GM21447 (cell line): ENCODE measurements around the gene MID2.
"Not testable (repeated sequence)": the region's sequence is repeated elsewhere in the genome, so short reads cannot be mapped to it uniquely, and the experiment has no call there.

Experiments
- ATAC-seq: cut with Tn5 transposase; IDR thresholded peaks from one replicate; pipeline ENCODE4 v1.9.1; 2021; ENCODE audit not compliant: unreplicated experiment

Gene MID2, protein sequence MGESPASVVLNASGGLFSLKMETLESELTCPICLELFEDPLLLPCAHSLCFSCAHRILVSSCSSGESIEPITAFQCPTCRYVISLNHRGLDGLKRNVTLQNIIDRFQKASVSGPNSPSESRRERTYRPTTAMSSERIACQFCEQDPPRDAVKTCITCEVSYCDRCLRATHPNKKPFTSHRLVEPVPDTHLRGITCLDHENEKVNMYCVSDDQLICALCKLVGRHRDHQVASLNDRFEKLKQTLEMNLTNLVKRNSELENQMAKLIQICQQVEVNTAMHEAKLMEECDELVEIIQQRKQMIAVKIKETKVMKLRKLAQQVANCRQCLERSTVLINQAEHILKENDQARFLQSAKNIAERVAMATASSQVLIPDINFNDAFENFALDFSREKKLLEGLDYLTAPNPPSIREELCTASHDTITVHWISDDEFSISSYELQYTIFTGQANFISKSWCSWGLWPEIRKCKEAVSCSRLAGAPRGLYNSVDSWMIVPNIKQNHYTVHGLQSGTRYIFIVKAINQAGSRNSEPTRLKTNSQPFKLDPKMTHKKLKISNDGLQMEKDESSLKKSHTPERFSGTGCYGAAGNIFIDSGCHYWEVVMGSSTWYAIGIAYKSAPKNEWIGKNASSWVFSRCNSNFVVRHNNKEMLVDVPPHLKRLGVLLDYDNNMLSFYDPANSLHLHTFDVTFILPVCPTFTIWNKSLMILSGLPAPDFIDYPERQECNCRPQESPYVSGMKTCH

DNA sequence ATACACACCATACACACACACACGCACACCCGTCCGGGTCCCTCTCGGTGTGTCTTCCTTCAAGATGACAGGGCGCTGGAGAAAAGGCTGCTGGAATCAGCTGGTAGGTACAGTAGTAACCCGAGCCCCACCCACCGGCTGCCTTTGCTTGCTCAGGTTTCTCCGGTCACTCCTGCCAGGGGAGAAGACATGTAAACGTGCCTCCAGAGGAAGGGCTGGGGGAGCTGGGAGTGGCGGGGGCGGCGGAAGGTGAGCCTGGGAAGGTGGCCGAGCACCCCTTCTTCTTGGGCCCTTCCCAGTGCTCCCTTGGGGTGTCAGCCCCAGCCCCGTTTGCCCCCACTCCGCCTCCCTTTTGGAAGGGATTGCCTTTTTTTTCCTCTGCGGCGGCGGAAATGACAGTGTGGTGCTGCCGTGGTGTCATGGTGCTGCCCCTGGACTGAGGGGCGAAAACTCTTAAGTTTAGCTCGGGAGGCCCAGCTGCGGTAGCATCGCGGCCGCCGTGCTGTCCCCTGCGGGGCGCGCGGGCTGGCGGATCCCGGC lies at the start of gene MID2:
Gene MID2 (plus strand): TSS at position 169 of the 540 bp plus-strand sequence. CDS start 561 bp downstream, outside the sequence.
- peak; percentile 56 for ATAC-seq

DNA sequence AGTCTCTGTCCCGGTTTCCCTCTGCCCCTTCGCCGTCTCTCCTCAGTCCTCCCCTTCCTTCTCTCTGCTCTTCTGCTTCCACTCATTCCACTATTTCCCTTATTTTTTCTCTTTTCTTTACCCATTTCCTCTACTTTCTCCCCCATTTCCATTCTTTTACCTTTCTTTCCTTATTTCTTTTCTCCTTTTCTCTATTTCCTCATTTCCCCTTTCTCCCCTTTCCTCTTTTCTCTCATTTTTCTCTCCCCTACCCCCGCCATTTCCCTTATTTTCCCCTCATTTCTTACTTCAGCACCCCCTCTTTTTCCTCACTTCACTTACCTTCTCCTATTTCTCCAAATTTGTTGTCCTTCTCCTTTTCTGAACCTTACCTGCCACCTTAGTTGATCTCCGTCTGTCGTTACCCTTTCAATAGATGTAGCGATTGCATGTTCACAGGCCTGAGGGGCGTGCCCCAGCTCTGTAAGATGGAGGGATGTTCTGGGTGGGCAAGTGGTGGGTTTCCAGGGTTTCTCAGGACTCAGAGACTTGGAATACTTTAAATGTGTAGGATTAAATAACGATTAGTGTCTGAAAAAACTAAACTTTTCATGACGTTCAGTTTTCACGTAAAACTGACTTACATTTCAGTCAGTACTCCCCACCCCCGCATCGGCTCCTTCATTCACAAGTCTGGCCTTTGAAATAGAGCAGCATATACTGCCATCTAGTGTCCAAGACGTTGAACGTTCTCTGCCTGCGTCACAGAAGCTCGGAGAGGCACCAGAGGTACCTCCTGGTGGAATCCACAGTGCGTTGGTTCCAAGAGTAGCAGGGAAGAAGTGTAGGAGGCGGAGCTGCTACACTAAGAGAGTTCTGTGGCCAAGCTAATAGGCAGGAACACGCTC lies 48.8 kb upstream of the MID2 start:
- peak; percentile 66 for ATAC-seq

DNA sequence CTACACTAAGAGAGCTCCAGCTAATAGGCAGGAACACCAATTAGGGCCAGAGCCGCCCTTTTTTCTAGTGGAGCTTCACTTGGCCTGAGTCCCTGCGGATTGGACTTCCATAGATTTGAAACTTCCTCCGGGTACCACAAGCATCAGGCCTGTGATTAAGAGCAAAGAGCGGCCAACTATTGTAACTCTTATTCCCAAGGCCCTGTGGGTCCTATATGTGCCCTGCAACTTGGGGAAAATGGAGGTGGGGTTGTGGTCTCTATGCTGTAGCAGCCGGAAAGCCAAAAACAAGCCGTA lies 48.2 kb upstream of the MID2 start, which contains the start of gene NCBP2L:
Gene NCBP2L (plus strand): TSS at position 198 of the 297 bp plus-strand sequence. CDS start 16,488 bp downstream, outside the sequence.
- no peak for ATAC-seq

- ATAC-seq, result no peak
Observed at GRCh38 chrX:107780525-107780924, 45.1 kb upstream of the MID2 start.

GRCh38 chrX:107787827-107788226 lies 37.8 kb upstream of the MID2 start:
- no peak for ATAC-seq

- ATAC-seq, result no peak
Observed at GRCh38 chrX:107804427-107804826, 21.2 kb upstream of the MID2 start.

GRCh38 chrX:107805179-107805578 lies 20.5 kb upstream of the MID2 start:
- no peak for ATAC-seq

DNA sequence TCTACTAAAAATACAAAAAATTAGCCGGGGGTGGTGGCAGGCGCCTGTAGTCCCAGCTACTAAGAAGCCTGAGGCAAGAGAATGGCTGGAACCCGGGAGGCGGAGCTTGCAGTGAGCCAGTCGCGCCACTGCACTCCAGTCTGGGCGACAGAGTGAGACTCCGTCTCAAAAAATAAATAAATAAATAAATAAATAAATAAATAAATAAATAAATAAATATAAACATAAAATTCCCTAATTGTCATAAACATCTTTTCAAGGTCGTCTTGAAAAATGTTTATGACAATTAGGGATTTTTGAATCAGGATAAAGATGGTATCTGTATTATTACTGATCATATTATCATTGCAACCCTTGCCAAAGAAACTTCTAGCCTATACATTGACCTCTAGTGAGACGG lies 15.6 kb upstream of the MID2 start:
- ATAC-seq, result not testable (repeated sequence)

DNA sequence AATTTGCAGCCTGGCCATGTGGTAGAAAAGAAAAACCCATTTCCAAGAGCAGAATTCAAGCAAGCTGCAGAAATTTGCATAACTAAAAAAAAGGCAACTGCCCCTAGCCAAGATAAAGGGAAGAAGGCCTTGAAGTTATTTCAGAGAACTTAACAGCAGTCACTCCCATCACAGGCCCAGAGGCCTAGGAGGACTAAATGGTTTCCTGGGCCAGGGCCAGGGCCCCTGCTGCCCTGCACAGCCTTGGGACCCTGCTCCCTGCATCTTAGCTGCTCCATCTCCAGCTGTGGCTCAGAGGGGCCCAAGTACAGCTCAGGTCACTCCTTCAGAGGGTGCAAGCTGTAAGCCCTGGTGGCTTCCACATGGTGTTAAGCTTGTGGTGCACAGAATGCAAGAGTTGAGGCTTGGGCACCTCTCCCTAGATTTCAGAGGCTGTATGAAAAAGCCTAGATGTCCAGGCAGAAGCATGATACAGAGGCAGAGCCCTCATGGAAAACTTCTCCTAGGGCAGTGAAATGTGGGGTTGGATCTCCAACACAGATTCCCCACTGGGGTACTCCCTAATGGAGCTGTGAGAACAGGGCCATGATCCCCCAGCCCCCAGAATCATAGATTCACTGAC lies 6.7 kb upstream of the MID2 start:
- no peak for ATAC-seq

DNA sequence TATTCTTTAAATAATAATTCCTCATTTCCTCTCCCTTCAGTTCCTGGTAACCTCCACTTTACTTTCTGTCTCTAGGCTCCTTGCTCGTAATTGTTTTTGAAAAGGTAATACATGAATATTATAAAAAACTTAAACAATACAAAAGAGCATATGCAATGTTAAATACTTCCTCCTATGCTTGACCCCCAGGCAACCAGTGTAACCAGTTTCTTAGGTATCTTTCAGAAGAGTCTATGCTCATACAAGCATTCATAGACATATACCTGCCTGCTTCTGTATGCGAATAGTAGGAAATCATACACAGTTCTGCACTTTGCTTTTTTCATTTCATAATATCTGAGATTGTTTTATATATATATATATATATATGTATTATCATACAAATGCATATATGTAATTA lies 2.6 kb upstream of the MID2 start:
- ATAC-seq, result no peak

GRCh38 chrX:107823456-107823855 lies 2.2 kb upstream of the MID2 start:
- ATAC-seq, result no peak

DNA sequence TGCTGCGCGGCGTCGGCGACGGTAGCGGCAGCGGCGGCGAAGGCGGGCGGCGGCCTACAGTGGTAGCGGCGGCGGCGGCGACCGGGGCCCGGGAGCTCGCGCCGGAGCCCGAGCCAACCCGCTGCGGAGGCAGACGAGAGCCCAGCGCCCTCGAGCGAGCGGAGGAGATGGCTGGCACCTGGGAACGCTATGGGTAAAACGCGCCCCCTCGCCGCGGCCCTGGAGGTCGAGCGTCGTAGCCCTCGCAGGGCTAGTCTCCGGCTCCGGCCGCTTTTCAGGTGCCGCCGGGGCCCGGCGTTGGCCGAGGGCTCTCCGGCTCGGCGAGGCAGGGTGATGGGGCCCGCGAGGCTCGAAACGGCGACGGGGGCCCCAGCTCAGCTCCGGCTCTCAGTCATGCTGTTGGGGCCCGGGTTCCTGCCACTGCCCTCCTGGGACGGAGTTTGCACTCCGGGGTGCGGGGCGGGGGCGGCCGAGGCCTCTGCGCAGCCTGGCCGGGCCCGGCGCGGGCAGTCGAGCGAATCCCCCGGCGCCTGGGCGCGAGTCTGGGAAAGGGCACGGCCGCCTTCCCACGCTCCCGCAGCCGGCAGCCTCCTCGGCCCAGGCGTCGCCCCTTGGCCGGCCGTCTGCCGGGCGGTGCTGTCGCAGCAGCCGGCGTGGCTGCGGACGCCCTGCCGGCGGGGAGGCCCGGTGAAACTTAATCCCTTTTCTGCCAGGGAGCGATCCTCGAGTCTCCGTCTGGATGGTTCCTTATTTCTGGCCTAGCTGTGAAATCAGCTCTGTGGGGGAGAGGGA lies 768 bp downstream of the MID2 start:
- ATAC-seq, result peak; percentile 54

DNA sequence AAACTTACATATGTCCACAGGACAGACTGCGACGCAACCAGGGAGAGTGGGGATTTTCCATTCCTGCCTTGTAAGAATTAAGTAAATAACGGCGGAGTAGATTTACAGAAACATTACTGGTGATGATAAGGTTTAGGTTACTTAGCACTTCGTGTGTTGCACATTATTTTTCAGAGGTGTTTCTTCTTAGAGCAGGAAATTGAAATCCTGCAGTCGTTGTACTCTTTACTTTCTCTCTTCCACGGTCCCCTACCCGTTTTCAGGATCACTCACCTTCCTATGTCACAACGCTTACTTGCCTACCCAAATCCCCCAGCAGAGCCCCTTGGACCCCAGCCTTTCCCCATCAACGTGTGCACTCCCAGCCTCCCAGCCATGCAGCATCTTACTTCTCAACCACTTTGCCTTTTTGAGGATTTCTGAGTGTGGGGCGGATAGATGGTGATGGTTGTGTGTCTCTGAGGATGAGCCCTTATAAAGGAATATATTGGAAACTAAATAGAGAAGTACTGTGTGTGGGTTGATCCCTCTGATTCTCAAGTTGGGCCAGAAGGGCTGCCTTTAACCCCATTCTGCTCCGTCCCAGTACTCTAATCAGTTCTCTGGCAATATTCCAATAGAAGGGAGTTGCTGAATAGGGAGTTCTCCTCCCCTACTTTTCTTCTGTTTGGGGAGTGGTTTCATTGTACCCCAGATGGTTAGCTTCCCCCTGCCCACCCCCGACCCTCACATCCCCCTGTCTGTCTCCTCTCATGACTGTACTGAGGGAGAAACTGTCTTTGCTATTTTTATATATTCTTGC lies 1.6 kb downstream of the MID2 start:
- no peak for ATAC-seq

DNA sequence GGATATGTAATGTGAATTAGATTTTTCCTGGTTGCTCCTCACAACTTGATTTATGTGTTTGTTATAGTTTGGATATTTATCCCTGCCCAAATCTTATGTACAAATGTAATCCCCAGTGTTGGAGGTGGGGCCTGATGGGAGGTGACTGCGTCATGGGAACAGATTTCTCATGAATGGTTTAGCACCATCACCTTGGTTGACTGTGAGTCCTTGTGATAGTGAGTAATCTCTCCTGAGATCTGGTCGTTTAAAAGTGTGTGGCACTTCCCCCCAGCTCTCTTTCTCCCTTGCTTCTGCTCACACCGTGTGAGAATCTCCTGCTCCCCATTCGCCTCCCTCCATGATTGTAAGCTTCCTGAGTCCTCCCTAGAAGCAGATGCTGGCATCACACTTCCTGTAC lies 2.2 kb downstream of the MID2 start:
- ATAC-seq, result no peak

GRCh38 chrX:107829878-107830277 lies 4.2 kb downstream of the MID2 start:
- ATAC-seq, result no peak

- no peak for ATAC-seq
Observed at GRCh38 chrX:107831071-107831730, 5.5 kb downstream of the MID2 start.

DNA sequence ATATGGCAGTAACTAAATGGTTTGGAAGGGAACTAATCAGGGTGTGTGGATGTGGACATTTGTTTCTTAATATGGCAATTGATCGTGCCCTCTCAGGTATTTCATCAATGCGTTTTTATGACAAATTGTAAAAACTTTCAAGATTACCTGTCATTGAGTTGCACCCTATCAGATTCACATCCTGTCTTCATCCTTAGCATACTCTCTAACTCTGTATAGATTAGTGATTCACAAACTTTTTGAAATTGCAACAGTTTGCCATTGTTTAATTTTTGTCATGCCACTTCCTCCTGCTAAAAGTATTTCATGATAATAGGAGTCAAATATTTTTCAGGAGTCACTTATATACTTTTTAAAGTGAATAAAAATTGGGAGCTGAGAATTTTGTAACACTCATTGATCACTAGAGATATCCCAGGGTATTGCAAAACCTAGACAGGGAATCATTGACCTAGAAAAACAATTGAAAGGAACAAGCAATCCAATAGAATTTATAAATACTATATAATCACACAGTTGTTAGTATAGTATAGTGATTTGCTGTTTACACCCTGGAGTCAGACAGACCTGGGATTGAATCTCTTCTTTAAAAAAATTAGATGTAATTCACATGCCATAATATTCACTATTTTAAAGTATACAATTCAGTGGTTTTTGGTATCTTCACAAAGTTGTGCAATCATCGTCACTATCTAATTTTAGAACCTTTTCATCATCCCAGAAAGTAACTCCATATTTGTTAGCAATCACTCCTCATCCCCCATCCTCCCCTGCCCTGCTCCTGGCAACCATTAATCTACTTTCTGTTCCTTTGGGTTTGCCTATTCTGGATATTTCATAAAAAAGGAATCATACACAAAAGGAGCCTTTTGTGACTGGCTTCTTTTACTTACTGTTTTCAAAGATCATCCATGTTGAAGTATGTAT lies 8.9 kb downstream of the MID2 start:
- no peak for ATAC-seq
